Lower leg skin (tissue), 4 donors: Measurements from ENCODE around the gene G0S2. TPM values are rescaled to one million over a fixed set of nuclear protein-coding genes. Genes with fewer than 3 reads are reported as not detected.

Source experiments
- DNase-seq, 2 donors: peaks; one replicate each; pipeline ENCODE4 v3.0.0-alpha.2; 2019; ENCODE audit warnings: low spot score in 2 of 2
- H3K4me3 ChIP-seq: fragments of 200-600 bp; sonication (generic); 2 replicates; pipeline ENCODE4 v1.5.1; 2017; ENCODE audit warnings: mild to moderate bottlenecking, low read depth; ENCODE audit not compliant: poor library complexity, severe bottlenecking
- CTCF ChIP-seq, 3 donors: fragments of 450-650 bp; IDR thresholded peaks; one replicate each; pipeline ENCODE4 v1.5.1; 2016; ENCODE audit warnings: antibody characterized with exemption in 3 of 3, mild to moderate bottlenecking in 3 of 3, moderate library complexity in 2 of 3
- POLR2A ChIP-seq, 2 donors: fragments of 450-650 bp; IDR thresholded peaks; one replicate each; pipeline ENCODE4 v1.6.1; 2016 to 2017; ENCODE audit warnings: antibody characterized with exemption in 2 of 2, mild to moderate bottlenecking in 1 of 2, moderate library complexity in 1 of 2
- WGBS, 2 donors: methylation state at CpG; one replicate each; pipeline ENCODE4 v1.1.5; 2018; 5-methylcytosine and 5-hydroxymethylcytosine counted together
- intact Hi-C: fragments of 100-400 bp; cut with DNase I; formaldehyde crosslinking; loops from one replicate; pipeline ENCODE4 v1.15.0; 2023; ENCODE audit warnings: low total_unique reads
- total RNA-seq, 4 donors: library from RNA; depleted of rRNA; stranded (reverse); fragments of >200 nt; gene quantifications; one replicate each; pipeline ENCODE4 v1.1.0, GENCODE V29; 2016

The G0S2 gene
- total RNA-seq, 4 donors from 2014 or later: 4.9 to 68.7 (median 30.5) TPM

GRCh38 chr1:209645574-209646452, 29.4 kb upstream of the G0S2 start:
- TF ChIP-seq CTCF (IDR thresholded peaks at IDR 0.05) (no peak), POLR2A (IDR thresholded peaks at IDR 0.05) (no peak)
- WGBS, 2 donors: 62 to 67% methylated on average over 16 of the region's 16 CpGs
- H3K4me3 ChIP-seq: no peak overlapping the region
- intact Hi-C loops: no loop called here
- no peak for DNase-seq

DNA sequence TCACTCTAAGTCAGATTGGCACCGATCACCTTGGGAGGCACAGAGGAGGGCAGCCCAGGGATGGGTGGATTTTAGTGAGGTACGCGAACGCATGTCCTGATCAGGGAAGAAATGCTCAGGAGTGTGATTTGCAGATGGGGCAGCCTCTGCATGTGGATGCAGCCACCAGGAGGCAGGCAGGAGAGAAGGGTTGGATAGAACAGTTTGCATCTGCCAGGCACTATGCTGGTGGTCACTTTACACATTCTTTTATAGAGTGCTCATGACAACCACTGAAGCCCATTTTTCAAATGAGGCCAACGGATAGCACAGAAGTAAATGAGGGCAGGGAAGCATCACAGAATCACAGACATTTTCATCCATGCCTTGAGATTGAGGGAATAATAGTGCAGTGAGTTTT, 28.7 kb upstream of the G0S2 start:
- DNase-seq: no peak
- H3K4me3 ChIP-seq: no peak overlapping the region
- 85 to 87% methylated on average over 5 of the region's 5 CpGs for WGBS, 2 donors
- TF ChIP-seq CTCF (IDR thresholded peaks at IDR 0.05) (no peak), POLR2A (IDR thresholded peaks at IDR 0.05) (no peak)
- intact Hi-C loops: no loop called here

GRCh38 chr1:209647156-209647555, 28.1 kb upstream of the G0S2 start:
- no peak for DNase-seq
- intact Hi-C loops: no loop called here
- WGBS, 2 donors: 69 to 70% methylated on average over 4 of the region's 4 CpGs
- TF ChIP-seq CTCF (IDR thresholded peaks at IDR 0.05) (no peak), POLR2A (IDR thresholded peaks at IDR 0.05) (no peak)
- H3K4me3 ChIP-seq: no peak overlapping the region

DNA sequence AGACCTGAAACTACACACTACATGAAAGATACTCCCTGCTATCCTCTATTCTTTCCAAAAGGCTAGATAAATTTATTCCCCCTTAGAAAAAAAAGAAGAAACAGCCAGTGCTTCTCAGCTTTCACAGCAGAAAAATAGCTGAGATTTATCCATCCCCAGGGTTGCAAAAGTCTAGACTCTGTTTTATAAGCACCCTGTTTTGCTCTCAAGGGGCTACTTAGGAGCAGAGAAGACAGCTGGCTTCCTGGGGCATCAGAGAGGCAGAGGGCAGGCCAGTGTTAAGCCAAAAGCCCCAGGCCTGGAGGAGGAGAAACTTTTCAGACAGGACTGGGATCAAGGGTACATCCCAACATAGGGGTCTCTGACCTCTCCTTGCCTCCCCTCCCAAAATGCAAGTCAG, 26.9 kb upstream of the G0S2 start:
- DNase-seq: no peak
- H3K4me3 ChIP-seq: no peak overlapping the region
- intact Hi-C loops: no loop called here
- no peak for TF ChIP-seq CTCF (IDR thresholded peaks at IDR 0.05)
- no peak for TF ChIP-seq POLR2A (IDR thresholded peaks at IDR 0.05)

- intact Hi-C loops: no loop called here
- H3K4me3 ChIP-seq: no peak overlapping the region
- TF ChIP-seq CTCF (IDR thresholded peaks at IDR 0.05) (no peak), POLR2A (IDR thresholded peaks at IDR 0.05) (no peak)
- whole genome bisulfite sequencing, 2 donors: 46 to 48% methylated on average over 6 of the region's 6 CpGs
- no peak for DNase-seq
Observed at GRCh38 chr1:209648931-209649776, 26.1 kb upstream of the G0S2 start.
